GM12891 (cell line): ENCODE measurements around the gene UBE3B.

Source experiments
- POLR2A ChIP-seq: IDR thresholded peaks from 2 replicates; pipeline ENCODE4 v1.6.1; 2011; ENCODE audit warnings: low read depth, low read length, control low read depth
- POLR2AphosphoS5 ChIP-seq: IDR thresholded peaks from 2 replicates; pipeline ENCODE4 v1.6.1; 2011; ENCODE audit warnings: low read depth, low read length, control low read depth
- POU2F2 ChIP-seq: IDR thresholded peaks from 2 replicates; pipeline ENCODE4 v1.6.1; 2011; ENCODE audit warnings: low read depth, mild to moderate bottlenecking, control low read depth, low read length, moderate library complexity
- SPI1 ChIP-seq: IDR thresholded peaks from 2 replicates; pipeline ENCODE4 v1.6.1; 2011; ENCODE audit warnings: low read depth, low read length, control low read depth

DNA sequence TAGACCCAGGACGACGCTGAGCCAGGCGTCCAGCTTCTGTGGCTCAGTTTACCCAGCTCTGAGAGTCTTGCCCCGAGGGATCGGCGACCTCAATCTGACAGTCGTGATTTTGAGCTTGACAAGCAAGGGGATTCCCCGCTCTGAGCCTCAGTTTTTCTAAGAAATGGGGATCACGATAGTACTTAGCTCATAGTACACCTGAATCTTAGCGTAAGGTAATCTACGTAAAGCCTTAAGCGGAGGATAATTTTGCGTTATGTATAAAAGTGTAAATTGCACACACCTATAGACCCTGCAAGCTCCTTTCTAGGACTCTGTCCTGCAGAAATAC, 96.4 kb downstream of the UBE3B start:
- TF ChIP-seq SPI1 (no peak), POLR2AphosphoS5 (no peak), POU2F2 (no peak), POLR2A (no peak)
